MM.1S (cell line): ENCODE results near the gene USF3.

ENCODE experiments used
- CTCF ChIP-seq: fragments of 300-600 bp; sonication (generic); IDR thresholded peaks from 2 replicates; pipeline ENCODE4 v1.5.1; 2016; ENCODE audit warnings: antibody characterized with exemption, low read length, mixed read lengths
- EZH2 ChIP-seq: fragments of 300-600 bp; sonication (generic); optimal IDR thresholded peaks from 2 replicates; pipeline ENCODE3; 2017; ENCODE audit warnings: low read depth, mild to moderate bottlenecking, antibody characterized with exemption, low read length, mixed read lengths
- EZH2phosphoT487 ChIP-seq: fragments of 300-600 bp; sonication (generic); IDR thresholded peaks from 2 replicates; pipeline ENCODE4 v1.6.1; 2018; ENCODE audit warnings: antibody characterized with exemption, low read length

- TF ChIP-seq CTCF (no peak), EZH2 (no peak), EZH2phosphoT487 (no peak)
These were observed 42.1 kb downstream of the USF3 start for GRCh38 chr3:113654310-113654709.
